IMR-90 (cell line): Measurements from ENCODE around the gene ITGA6. TPM values are rescaled to one million over a fixed set of nuclear protein-coding genes. Genes with fewer than 3 reads are reported as not detected.

Experiments
- ATAC-seq: fragments of 200-7000 bp; cut with Tn5 transposase; 2 replicates; pipeline ENCODE4 v1.9.1; 2020; ENCODE audit warnings: low read depth, mild to moderate bottlenecking, moderate library complexity
- BruUV-seq: library from RNA; stranded (reverse); fragments of 400-500 nt; replicated peaks from 2 replicates; lab custom pipeline; 2021; lab: Mats Ljungman, UMichigan
- CTCF ChIA-PET: fragments of 300-600 bp; formaldehyde crosslinking; extraction: SDS; loops from one replicate; lab custom pipeline; 2021; ENCODE audit warnings: antibody characterized with exemption; lab: Yijun Ruan, JAX
- POLR2A ChIA-PET: fragments of 300-600 bp; sonication (Branson Sonifier 250); formaldehyde crosslinking; loops from one replicate; lab custom pipeline; 2022; ENCODE audit warnings: antibody characterized with exemption; ENCODE audit not compliant: unreplicated experiment; lab: Charles Lee
- DNase-seq: peaks from one replicate; pipeline ENCODE4 v3.0.0; 2013
- H2AFZ ChIP-seq: replicated peaks from 2 replicates; pipeline ENCODE3; 2013; ENCODE audit warnings: low read length, mild to moderate bottlenecking; ENCODE audit not compliant: poor library complexity
- H2AK5ac ChIP-seq: 2 replicates; pipeline ENCODE4 v1.6.1; 2013; ENCODE audit warnings: low read depth, low read length, inconsistent platforms
- H2AK9ac ChIP-seq: replicated peaks from 2 replicates; pipeline ENCODE3; 2013; ENCODE audit warnings: mild to moderate bottlenecking, low read depth, low read length, moderate library complexity; ENCODE audit not compliant: poor library complexity
- H2BK120ac ChIP-seq: 2 replicates; pipeline ENCODE4 v1.6.1; 2013; ENCODE audit warnings: low read depth, low read length, inconsistent platforms
- H2BK15ac ChIP-seq: 3 replicates; pipeline ENCODE4 v1.6.1; 2013; ENCODE audit warnings: low read depth, low read length, inconsistent platforms
- H2BK20ac ChIP-seq: 2 replicates; pipeline ENCODE4 v1.6.1; 2013; ENCODE audit warnings: low read depth, mild to moderate bottlenecking, inconsistent platforms, low read length, moderate library complexity
- H2BK5ac ChIP-seq: 2 replicates; pipeline ENCODE4 v1.6.1; 2013; ENCODE audit warnings: mild to moderate bottlenecking, low read depth, low read length, inconsistent platforms; ENCODE audit not compliant: poor library complexity, severe bottlenecking
- H3K14ac ChIP-seq: replicated peaks from 2 replicates; pipeline ENCODE4 v1.6.1; 2013; ENCODE audit warnings: low read depth, low read length, inconsistent platforms
- H3K18ac ChIP-seq: 2 replicates; pipeline ENCODE4 v1.6.1; 2013; ENCODE audit warnings: low read depth, low read length, control low read depth
- H3K23ac ChIP-seq: 2 replicates; pipeline ENCODE4 v1.6.1; 2013; ENCODE audit warnings: low read depth, low read length, inconsistent platforms
- H3K27ac ChIP-seq: 2 replicates; pipeline ENCODE4 v1.5.1; 2013; ENCODE audit warnings: mild to moderate bottlenecking, control low read depth, low read length; ENCODE audit not compliant: insufficient read depth
- H3K27me3 ChIP-seq: 2 replicates; pipeline ENCODE4 v1.6.1; 2013; ENCODE audit warnings: low read length; ENCODE audit not compliant: control insufficient read depth, insufficient read depth
- H3K36me3 ChIP-seq: 2 replicates; pipeline ENCODE4 v1.6.1; 2013; ENCODE audit warnings: low read length, mixed read lengths; ENCODE audit not compliant: control insufficient read depth, insufficient read depth
- H3K4ac ChIP-seq: 2 replicates; pipeline ENCODE4 v1.6.1; 2013; ENCODE audit warnings: low read depth, low read length, inconsistent platforms
- H3K4me1 ChIP-seq: 2 replicates; pipeline ENCODE4 v1.6.1; 2013; ENCODE audit warnings: low read length, mixed read lengths; ENCODE audit not compliant: control insufficient read depth, insufficient read depth
- H3K4me2 ChIP-seq: 2 replicates; pipeline ENCODE4 v1.6.1; 2013; ENCODE audit warnings: low read depth, mild to moderate bottlenecking, control low read depth, low read length, moderate library complexity
- H3K4me3 ChIP-seq: 2 replicates; pipeline ENCODE4 v1.5.1; 2013; ENCODE audit warnings: low read depth, mild to moderate bottlenecking, control low read depth, low read length, moderate library complexity; ENCODE audit not compliant: insufficient read depth
- H3K56ac ChIP-seq: 2 replicates; pipeline ENCODE4 v1.6.1; 2013; ENCODE audit warnings: low read length, inconsistent platforms; ENCODE audit not compliant: insufficient read depth; ENCODE audit errors: extremely low read depth
- H3K79me1 ChIP-seq, 2 experiments: 2 replicates each; pipeline ENCODE4 v1.6.1; 2013; ENCODE audit warnings: low read length in 2 of 2, inconsistent platforms in 1 of 2, low read depth in 1 of 2
- H3K9ac ChIP-seq: 2 replicates; pipeline ENCODE4 v1.6.1; 2013; ENCODE audit warnings: low read depth, low read length, control low read depth
- H3K9me1 ChIP-seq: 2 replicates; pipeline ENCODE4 v1.6.1; 2013; ENCODE audit warnings: low read length, inconsistent platforms; ENCODE audit not compliant: insufficient read depth
- H3K9me3 ChIP-seq: 2 replicates; pipeline ENCODE4 v1.6.1; 2013; ENCODE audit warnings: low read length; ENCODE audit not compliant: control insufficient read depth, insufficient read depth
- H4K20me1 ChIP-seq: 2 replicates; pipeline ENCODE4 v1.6.1; 2013; ENCODE audit warnings: low read length, inconsistent platforms; ENCODE audit not compliant: insufficient read depth
- H4K5ac ChIP-seq: 2 replicates; pipeline ENCODE4 v1.6.1; 2013; ENCODE audit warnings: mild to moderate bottlenecking, low read depth, low read length, control low read depth
- H4K8ac ChIP-seq, 2 experiments: 2 replicates each; pipeline ENCODE4 v1.6.1; 2013; ENCODE audit warnings: low read depth in 2 of 2, low read length in 2 of 2, control low read depth in 1 of 2, inconsistent platforms in 1 of 2
- H4K91ac ChIP-seq: 2 replicates; pipeline ENCODE4 v1.6.1; 2013; ENCODE audit warnings: low read depth, low read length, inconsistent platforms; ENCODE audit not compliant: insufficient read depth
- CEBPB ChIP-seq: IDR thresholded peaks from 2 replicates; pipeline ENCODE4 v1.6.1; 2012; ENCODE audit warnings: low read depth, low read length, improper control_type of control experiment
- CHD1 ChIP-seq: IDR thresholded peaks from 2 replicates; pipeline ENCODE4 v1.6.1; 2012; ENCODE audit warnings: low read depth, low read length, improper control_type of control experiment
- dilution Hi-C: fragments of 300-500 bp; cut with HindIII; formaldehyde crosslinking; loops from one replicate; pipeline ENCODE4 v1.14.3; 2018; ENCODE audit warnings: low sequenced_read_pairs; ENCODE audit not compliant: unreplicated experiment
- in situ Hi-C: fragments of 300-500 bp; cut with MboI; formaldehyde crosslinking; loops from 3 replicates; pipeline ENCODE4 v1.14.3; 2019; ENCODE audit warnings: low sequenced_read_pairs, inconsistent platforms, mixed read lengths
- intact Hi-C: fragments of 100-400 bp; cut with micrococcal nuclease; formaldehyde crosslinking; loops from 2 replicates; pipeline ENCODE4 v1.10.0; 2022
- polyA plus RNA-seq, 3 experiments: library from polyadenylated mRNA; depleted of rRNA; stranded (reverse); fragments of >200 nt; gene quantifications; 2 replicates each; pipeline ENCODE4 v1.2.3, GENCODE V29; 2012; ENCODE audit warnings: low replicate concordance in 1 of 3
- total RNA-seq: library from RNA; depleted of rRNA; stranded (reverse); fragments of >200 nt; gene quantifications from 2 replicates; pipeline ENCODE4 v1.2.3, GENCODE V29; 2012

ITGA6 gene
- total and polyA plus RNA-seq, 2 of the 4 experiments (the other 2 are of a cell fraction), result 12.5 to 43.9 TPM

GRCh38 chr2:172489681-172490080 lies 62.3 kb downstream of the ITGA6 start:
- Histone ChIP-seq H3K4me1 (no peaks in the 10 kb centered on the region; the same call in 1 of the 2 replicates), H3K4me2 (no peak overlapping the region), H3K9me1 (no peaks in the 10 kb centered on the region), H4K20me1 (no peaks in the 10 kb centered on the region), H2BK120ac (no peak overlapping the region), H4K8ac (no peak overlapping the region), H2AK9ac (no peak overlapping the region), H3K4me3 (no peak overlapping the region), H3K36me3 (peaks cover 9% of the 10 kb centered on the region; the same call in 1 of the 2 replicates), H3K27me3 (no peaks in the 10 kb centered on the region), H4K5ac (no peak overlapping the region), H3K23ac (no peak overlapping the region), H3K4ac (no peak overlapping the region), H3K9ac (no peak overlapping the region), H3K9me3 (no peaks in the 10 kb centered on the region), H3K18ac (no peak overlapping the region), H2BK20ac (no peak overlapping the region), H2AFZ (no peak overlapping the region), H2AK5ac (no peak overlapping the region), H3K14ac (no peak overlapping the region), H3K27ac (no peak overlapping the region), H3K56ac (no peak overlapping the region), H2BK15ac (no peak overlapping the region), H4K91ac (no peak overlapping the region), H3K79me1 (no peaks in the 10 kb centered on the region), H2BK5ac (no peak overlapping the region)
- in situ Hi-C loops (no loop called here), intact Hi-C loops (no loop called here), dilution Hi-C loops (no loop called here)
- ChIA-PET CTCF (no interaction called here), POLR2A (no interaction called here)
- peak; percentile 30 for DNase-seq
- peak; percentile 44 for ATAC-seq
- no peak for TF ChIP-seq CHD1
- peak; percentile 53 for TF ChIP-seq CEBPB
- BruUV-seq, result no TSS peak
